Endothelial cell (in vitro differentiated cells): ENCODE data around the gene EME2. TPM values are rescaled to one million over a fixed set of nuclear protein-coding genes. Genes with fewer than 3 reads are reported as not detected.
A peak's percentile ranks its signal among the peaks of the same experiment; 100 is the strongest.

Experiments used
- DNase-seq: peaks from one replicate; pipeline ENCODE4 v3.0.0; 2021; ENCODE audit warnings: low spot score
- H3K27ac Mint-ChIP-seq: one replicate; pipeline ENCODE4 v1.8.0; 2021; ENCODE audit warnings: mixed read lengths, inconsistent platforms; ENCODE audit not compliant: unreplicated experiment
- H3K27me3 Mint-ChIP-seq: one replicate; pipeline ENCODE4 v1.8.0; 2021; ENCODE audit warnings: mild to moderate bottlenecking, moderate library complexity, mixed read lengths, inconsistent platforms; ENCODE audit not compliant: unreplicated experiment
- H3K36me3 Mint-ChIP-seq: one replicate; pipeline ENCODE4 v1.8.0; 2021; ENCODE audit warnings: mild to moderate bottlenecking, low read depth, mixed read lengths, inconsistent platforms; ENCODE audit not compliant: unreplicated experiment
- H3K4me1 Mint-ChIP-seq: one replicate; pipeline ENCODE4 v1.8.0; 2021; ENCODE audit warnings: mild to moderate bottlenecking, mixed read lengths, inconsistent platforms; ENCODE audit not compliant: unreplicated experiment
- H3K4me3 Mint-ChIP-seq: one replicate; pipeline ENCODE4 v1.8.0; 2021; ENCODE audit warnings: mild to moderate bottlenecking, mixed read lengths, inconsistent platforms; ENCODE audit not compliant: unreplicated experiment
- H3K9me3 Mint-ChIP-seq: one replicate; pipeline ENCODE4 v1.8.0; 2021; ENCODE audit warnings: mixed read lengths, inconsistent platforms; ENCODE audit not compliant: unreplicated experiment
- CTCF ChIP-seq: fragments of 200-600 bp; sonication (generic); IDR thresholded peaks from one replicate; pipeline ENCODE4 v1.5.0; 2021; ENCODE audit warnings: antibody characterized with exemption; ENCODE audit not compliant: unreplicated experiment
- total RNA-seq: library from RNA; stranded (reverse); fragmentation: NEBNext Ultra II Directional; extraction: Animal tissue kit (Norgen Biotek cat#: 25700); gene quantifications from one replicate; pipeline ENCODE4 v1.2.1, GENCODE V29; 2021; ENCODE audit not compliant: unreplicated experiment

Gene EME2
- total RNA-seq, 1 donor from 2014 or later, result 25.4 TPM

- Mint-ChIP-seq H3K36me3 (no peaks in the 10 kb centered on the region), H3K27ac (no peak overlapping the region), H3K4me1 (peaks cover 13% of the 10 kb centered on the region), H3K4me3 (peak overlapping the region; percentile 94), H3K27me3 (peaks cover 6% of the 10 kb centered on the region), H3K9me3 (no peaks in the 10 kb centered on the region)
- no peak for DNase-seq
- TF ChIP-seq CTCF, result no peak
Measured at GRCh38 chr16:1780677-1781072, 8.1 kb downstream of the EME2 start.

GRCh38 chr16:1781254-1781653, 8.6 kb downstream of the EME2 start:
- Mint-ChIP-seq H3K27me3 (peaks cover 6% of the 10 kb centered on the region), H3K4me3 (peak overlapping the region; percentile 94), H3K4me1 (peaks cover 13% of the 10 kb centered on the region), H3K9me3 (no peaks in the 10 kb centered on the region), H3K27ac (peak overlapping the region; percentile 30), H3K36me3 (no peaks in the 10 kb centered on the region)
- TF ChIP-seq CTCF, result no peak
- DNase-seq, result no peak

- H3K4me3 Mint-ChIP-seq, result peak overlapping the region; percentile 94
- H3K36me3 Mint-ChIP-seq, result no peaks in the 10 kb centered on the region
- TF ChIP-seq CTCF, result peak; percentile 34
- H3K4me1 Mint-ChIP-seq, result peaks cover 13% of the 10 kb centered on the region
- H3K9me3 Mint-ChIP-seq, result no peaks in the 10 kb centered on the region
- DNase-seq, result peak; percentile 36
- peaks cover 6% of the 10 kb centered on the region for H3K27me3 Mint-ChIP-seq
- H3K27ac Mint-ChIP-seq, result peak overlapping the region; percentile 30
Measured at GRCh38 chr16:1781758-1782407, 9.3 kb downstream of the EME2 start.

- Mint-ChIP-seq H3K27ac (peak within 1 kb of the TSS; percentile 77), H3K9me3 (no peaks in the 10 kb centered on the region), H3K4me1 (peaks cover 13% of the 10 kb centered on the region), H3K27me3 (peaks cover 6% of the 10 kb centered on the region), H3K4me3 (peak within 1 kb of the TSS; percentile 96), H3K36me3 (no peaks in the 10 kb centered on the region)
- TF ChIP-seq CTCF, result no peak
- peak; percentile 98 for DNase-seq
Measured at GRCh38 chr16:1782408-1783264, 10.0 kb downstream of the EME2 start, which contains the start of the genes NUBP2 and SPSB3. Gene NUBP2 (plus strand): TSS chr16:1782960. CDS start chr16:1783021, 61 bp downstream. Gene SPSB3 (minus strand): TSS chr16:1782571. CDS start chr16:1781483, 1,088 bp downstream.
